Measurements from ENCODE around the gene CEBPA. TPM values are rescaled to one million over a fixed set of nuclear protein-coding genes. Genes with fewer than 3 reads are reported as not detected.

CEBPA gene
- total RNA-seq, 2 donors from 2014 or later: 67.1 to 76.4 TPM

DNA sequence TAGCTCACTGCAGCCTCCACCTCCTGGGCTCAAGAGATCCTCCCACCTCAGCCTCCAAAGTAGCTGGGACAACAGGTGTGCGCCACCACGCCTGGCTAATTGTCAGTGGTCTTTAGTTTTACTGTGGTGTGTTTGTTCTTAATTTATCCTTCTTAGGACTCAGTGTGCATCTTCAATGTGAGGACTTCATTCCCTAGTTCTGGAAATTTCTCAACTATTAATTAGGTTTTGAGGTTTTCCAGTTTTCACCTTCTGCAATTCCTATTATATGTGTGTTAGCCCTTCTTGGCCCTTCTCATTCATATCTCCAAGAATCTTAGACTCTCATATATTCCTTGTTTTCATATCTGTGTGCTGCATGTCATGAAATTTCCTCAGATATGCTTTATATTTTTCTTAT lies 44.5 kb downstream of the CEBPA start:
- no peak for DNase-seq
- intact Hi-C loops (cut with DNase I): no loop called here
- Histone ChIP-seq H3K9me3 (no peaks in the 10 kb centered on the region), H3K36me3 (no peaks in the 10 kb centered on the region), H3K27me3 (no peaks in the 10 kb centered on the region), H3K4me1 (no peaks in the 10 kb centered on the region), H3K4me3 (no peak overlapping the region), H3K27ac (no peak overlapping the region), H3K9ac (ENCODE audit: low read depth in 2 of 2, low read length in 2 of 2) (no peak overlapping the region)
- TF ChIP-seq, protein P1, sequence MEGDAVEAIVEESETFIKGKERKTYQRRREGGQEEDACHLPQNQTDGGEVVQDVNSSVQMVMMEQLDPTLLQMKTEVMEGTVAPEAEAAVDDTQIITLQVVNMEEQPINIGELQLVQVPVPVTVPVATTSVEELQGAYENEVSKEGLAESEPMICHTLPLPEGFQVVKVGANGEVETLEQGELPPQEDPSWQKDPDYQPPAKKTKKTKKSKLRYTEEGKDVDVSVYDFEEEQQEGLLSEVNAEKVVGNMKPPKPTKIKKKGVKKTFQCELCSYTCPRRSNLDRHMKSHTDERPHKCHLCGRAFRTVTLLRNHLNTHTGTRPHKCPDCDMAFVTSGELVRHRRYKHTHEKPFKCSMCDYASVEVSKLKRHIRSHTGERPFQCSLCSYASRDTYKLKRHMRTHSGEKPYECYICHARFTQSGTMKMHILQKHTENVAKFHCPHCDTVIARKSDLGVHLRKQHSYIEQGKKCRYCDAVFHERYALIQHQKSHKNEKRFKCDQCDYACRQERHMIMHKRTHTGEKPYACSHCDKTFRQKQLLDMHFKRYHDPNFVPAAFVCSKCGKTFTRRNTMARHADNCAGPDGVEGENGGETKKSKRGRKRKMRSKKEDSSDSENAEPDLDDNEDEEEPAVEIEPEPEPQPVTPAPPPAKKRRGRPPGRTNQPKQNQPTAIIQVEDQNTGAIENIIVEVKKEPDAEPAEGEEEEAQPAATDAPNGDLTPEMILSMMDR (IDR thresholded peaks at IDR 0.05): no peak

DNA sequence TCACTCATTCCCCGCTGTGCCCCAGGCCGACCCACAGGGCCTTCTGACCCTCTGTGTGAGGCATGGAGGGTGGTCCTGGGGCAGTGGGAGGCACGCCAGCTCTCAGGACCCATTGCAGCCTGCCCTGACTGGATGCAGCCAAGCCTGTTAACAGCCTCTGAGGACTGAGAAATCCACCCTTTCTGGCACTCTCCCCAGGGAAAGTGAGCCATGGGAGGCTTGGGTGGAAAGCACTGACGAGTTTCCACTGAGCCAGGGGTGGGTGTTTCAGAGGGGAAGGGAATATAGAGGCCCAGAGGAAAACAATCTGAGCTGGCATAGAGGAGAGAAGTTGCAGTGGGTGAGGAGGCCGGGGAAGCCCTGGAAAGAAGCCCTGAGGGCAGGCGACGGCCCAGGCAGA lies 46.1 kb downstream of the CEBPA start:
- TF ChIP-seq, protein P1 (IDR thresholded peaks at IDR 0.05): no peak
- Histone ChIP-seq H3K9ac (ENCODE audit: low read depth in 2 of 2, low read length in 2 of 2) (no peak overlapping the region), H3K27me3 (no peaks in the 10 kb centered on the region), H3K36me3 (no peaks in the 10 kb centered on the region), H3K4me1 (no peaks in the 10 kb centered on the region), H3K9me3 (no peaks in the 10 kb centered on the region), H3K27ac (no peak overlapping the region), H3K4me3 (no peak overlapping the region)
- DNase-seq: no peak
- intact Hi-C loops (cut with DNase I): no loop called here

DNA sequence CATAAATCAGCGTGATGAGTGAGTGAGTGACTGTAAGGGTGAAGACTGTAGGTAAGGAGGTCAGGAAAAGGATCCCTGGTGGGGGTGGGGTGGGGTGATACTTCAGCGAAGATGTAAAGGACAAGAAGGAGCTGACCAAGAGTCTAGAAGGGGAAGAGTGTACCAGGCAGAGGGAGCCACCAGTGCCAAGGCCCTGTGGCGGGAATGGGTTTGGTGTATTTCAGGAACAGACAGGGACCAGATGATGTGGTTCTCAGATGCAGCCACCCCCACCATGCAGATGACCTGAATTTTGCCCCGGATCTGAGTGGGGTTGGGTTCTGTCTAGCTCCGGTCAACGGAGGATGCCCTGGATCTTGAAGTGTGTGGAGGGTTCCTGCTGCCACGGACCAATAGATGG lies 46.6 kb downstream of the CEBPA start:
- intact Hi-C loops (cut with DNase I): no loop called here

DNA sequence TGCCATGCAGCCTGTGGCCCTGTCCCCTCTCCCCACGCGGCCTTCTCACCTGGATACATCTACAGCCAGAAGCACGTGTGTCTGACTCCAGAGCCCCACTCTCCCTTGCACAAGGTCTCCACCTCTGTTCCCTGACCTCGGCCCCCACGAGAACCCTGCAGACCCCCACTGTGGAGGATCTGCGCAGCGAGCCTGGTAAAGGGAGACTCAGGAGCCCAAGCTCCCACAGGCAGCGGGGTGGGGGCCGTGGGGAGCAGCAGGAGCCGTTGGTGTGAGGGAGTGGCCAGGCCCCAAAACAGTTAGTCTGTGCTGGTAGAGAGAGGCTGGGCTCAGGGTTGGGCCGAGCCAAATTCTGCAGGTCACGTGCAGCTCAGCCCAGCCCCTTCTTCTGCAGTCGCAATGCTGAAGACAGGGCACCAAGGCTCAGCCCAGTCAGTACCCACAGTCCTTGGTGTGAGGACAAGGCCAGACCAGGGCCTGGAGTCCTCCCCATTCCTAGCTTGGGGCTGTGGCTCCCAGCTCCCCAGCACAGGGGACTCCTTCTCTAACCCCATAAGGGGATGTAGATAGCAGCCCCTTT lies 48.0 kb downstream of the CEBPA start:
- H3K4me3 ChIP-seq: no peak overlapping the region
- H3K27ac ChIP-seq: no peak overlapping the region
- no peaks in the 10 kb centered on the region for H3K36me3 ChIP-seq
- intact Hi-C loops (cut with DNase I): no loop called here
- H3K9me3 ChIP-seq: no peaks in the 10 kb centered on the region
- TF ChIP-seq, protein P1 (IDR thresholded peaks at IDR 0.05): no peak
- H3K4me1 ChIP-seq: no peaks in the 10 kb centered on the region
- no peak for DNase-seq
- H3K9ac ChIP-seq (ENCODE audit: low read depth in 2 of 2, low read length in 2 of 2): no peak overlapping the region
- no peaks in the 10 kb centered on the region for H3K27me3 ChIP-seq

More for the DNA sequence above, 46.6 kb downstream of the CEBPA start:
- DNase-seq: no peak
- H3K27me3 ChIP-seq: no peaks in the 10 kb centered on the region
- H3K9ac ChIP-seq (ENCODE audit: low read depth in 2 of 2, low read length in 2 of 2): no peak overlapping the region
- H3K27ac ChIP-seq: no peak overlapping the region
- no peaks in the 10 kb centered on the region for H3K4me1 ChIP-seq
- no peaks in the 10 kb centered on the region for H3K9me3 ChIP-seq
- no peaks in the 10 kb centered on the region for H3K36me3 ChIP-seq
- no peak overlapping the region for H3K4me3 ChIP-seq
- TF ChIP-seq, protein P1 (IDR thresholded peaks at IDR 0.05): no peak

DNA sequence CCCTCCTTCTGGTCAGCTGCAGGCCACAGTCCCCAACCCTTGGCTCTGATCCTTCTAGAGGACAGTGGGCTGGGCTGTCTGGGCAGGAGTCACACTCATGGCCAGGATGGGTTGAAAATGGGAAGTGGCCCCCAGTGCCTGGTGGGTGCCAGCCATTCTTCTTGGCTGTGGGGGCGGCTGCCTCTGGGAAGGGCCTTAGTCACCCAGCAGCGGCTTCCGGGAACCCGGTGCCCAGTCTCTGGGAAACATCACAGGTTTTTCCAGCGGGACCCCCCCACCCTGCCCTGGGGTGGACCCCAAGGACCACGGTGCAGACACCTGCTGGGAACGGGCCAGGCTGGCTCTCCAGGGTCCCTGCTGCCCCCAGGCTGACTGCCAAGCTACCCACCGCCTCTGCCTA lies 49.4 kb downstream of the CEBPA start:
- TF ChIP-seq, protein P1 (IDR thresholded peaks at IDR 0.05): no peak
- no peak overlapping the region for H3K27ac ChIP-seq
- DNase-seq: no peak
- no peaks in the 10 kb centered on the region for H3K36me3 ChIP-seq
- intact Hi-C loops (cut with DNase I): no loop called here
- no peaks in the 10 kb centered on the region for H3K9me3 ChIP-seq
- no peak overlapping the region for H3K9ac ChIP-seq (ENCODE audit: low read depth in 2 of 2, low read length in 2 of 2)
- no peaks in the 10 kb centered on the region for H3K4me1 ChIP-seq
- no peak overlapping the region for H3K4me3 ChIP-seq
- H3K27me3 ChIP-seq: no peaks in the 10 kb centered on the region
